Neural cell (in vitro differentiated cells): Measurements from ENCODE around the gene ANKDD1B. TPM values are rescaled to one million over a fixed set of nuclear protein-coding genes. Genes with fewer than 3 reads are reported as not detected.

ENCODE experiments used
- H2AFZ ChIP-seq: fragments of 200-600, 300-800 bp; sonication (generic), shearing (Covaris generic); 2 replicates; pipeline ENCODE4 v1.6.0; 2014; ENCODE audit warnings: low read depth, mild to moderate bottlenecking, antibody characterized with exemption, low read length, moderate library complexity
- H3F3A ChIP-seq: fragments of 200-600 bp; shearing (Covaris generic); 2 replicates; pipeline ENCODE4 v1.6.1; 2016; ENCODE audit warnings: mild to moderate bottlenecking, moderate library complexity, mixed read lengths, antibody characterized with exemption, low read length; ENCODE audit not compliant: insufficient read depth, poor library complexity, severe bottlenecking
- H3K27ac ChIP-seq: fragments of 200-600, 300-800 bp; sonication (generic), shearing (Covaris generic); 2 replicates; pipeline ENCODE4 v1.5.1; 2014; ENCODE audit warnings: mild to moderate bottlenecking, low read length, moderate library complexity
- H3K27me3 ChIP-seq: fragments of 300-800, 200-600 bp; sonication (generic), shearing (Covaris generic); 2 replicates; pipeline ENCODE4 v1.6.0; 2014; ENCODE audit warnings: mild to moderate bottlenecking, low read depth, low read length, moderate library complexity; ENCODE audit not compliant: insufficient read depth
- H3K36me3 ChIP-seq: fragments of 300-800, 200-600 bp; sonication (generic), shearing (Covaris generic); 2 replicates; pipeline ENCODE4 v1.5.1; 2014; ENCODE audit warnings: mild to moderate bottlenecking, antibody characterized with exemption, low read length, moderate library complexity; ENCODE audit not compliant: insufficient read depth
- H3K4me2 ChIP-seq: fragments of 300-800, 200-600 bp; sonication (generic), shearing (Covaris generic); 2 replicates; pipeline ENCODE4 v1.6.0; 2014; ENCODE audit warnings: mild to moderate bottlenecking, low read length
- H3K4me3 ChIP-seq: fragments of 300-800, 200-600 bp; sonication (generic), shearing (Covaris generic); 2 replicates; pipeline ENCODE4 v1.5.1; 2014; ENCODE audit warnings: mild to moderate bottlenecking, low read length, moderate library complexity
- H3K79me2 ChIP-seq: fragments of 200-600 bp; shearing (Covaris generic); replicated peaks from 2 replicates; pipeline ENCODE4 v1.6.0; 2014; ENCODE audit warnings: mild to moderate bottlenecking, low read length, moderate library complexity; ENCODE audit not compliant: insufficient read depth
- H3K9ac ChIP-seq: fragments of 300-800, 200-600 bp; sonication (generic), shearing (Covaris generic); 2 replicates; pipeline ENCODE4 v1.6.1; 2016; ENCODE audit warnings: mild to moderate bottlenecking, low read length, mixed read lengths
- H3K9me2 ChIP-seq: fragments of 200-600 bp; shearing (Covaris generic); 2 replicates; pipeline ENCODE4 v1.6.1; 2016; ENCODE audit warnings: mild to moderate bottlenecking, low read length, mixed read lengths; ENCODE audit not compliant: insufficient read depth
- H3K9me3 ChIP-seq: fragments of 200-600, 300-800 bp; sonication (generic), shearing (Covaris generic); 2 replicates; pipeline ENCODE4 v1.6.1; 2016; ENCODE audit warnings: mild to moderate bottlenecking, mixed run types, low read length, moderate library complexity, mixed read lengths
- H4K20me1 ChIP-seq: fragments of 200-600 bp; shearing (Covaris generic); 2 replicates; pipeline ENCODE4 v1.6.1; 2016; ENCODE audit warnings: mild to moderate bottlenecking, mixed run types; ENCODE audit not compliant: insufficient read depth
- EP300 ChIP-seq: fragments of 450-650 bp; conservative IDR thresholded peaks from 2 replicates; pipeline ENCODE4 v1.6.1; 2014; ENCODE audit warnings: antibody characterized with exemption, mild to moderate bottlenecking, moderate library complexity; ENCODE audit not compliant: poor library complexity, severe bottlenecking
- EZH2 ChIP-seq: fragments of 200-600, 300-800 bp; shearing (Covaris generic), sonication (generic); IDR thresholded peaks from 2 replicates; pipeline ENCODE4 v1.6.1; 2014; ENCODE audit warnings: antibody characterized with exemption, low read length, borderline replicate concordance, mild to moderate bottlenecking; ENCODE audit not compliant: insufficient read depth, poor library complexity, severe bottlenecking
- MXI1 ChIP-seq: fragments of 450-650 bp; conservative IDR thresholded peaks from 2 replicates; pipeline ENCODE4 v1.6.1; 2014; ENCODE audit warnings: antibody characterized with exemption, mild to moderate bottlenecking; ENCODE audit not compliant: poor library complexity, severe bottlenecking
- POLR2AphosphoS5 ChIP-seq: IDR thresholded peaks from 2 replicates; pipeline ENCODE4 v1.6.1; 2012
- RAD21 ChIP-seq: fragments of 450-650 bp; conservative IDR thresholded peaks from 2 replicates; pipeline ENCODE4 v1.6.1; 2014; ENCODE audit warnings: antibody characterized with exemption, mild to moderate bottlenecking, moderate library complexity
- SMC3 ChIP-seq: fragments of 450-650 bp; conservative IDR thresholded peaks from 2 replicates; pipeline ENCODE4 v1.6.1; 2014; ENCODE audit warnings: antibody characterized with exemption, mild to moderate bottlenecking, moderate library complexity; ENCODE audit not compliant: poor library complexity
- TAF1 ChIP-seq: IDR thresholded peaks from 2 replicates; pipeline ENCODE4 v1.6.1; 2012; ENCODE audit warnings: low read depth
- polyA plus RNA-seq: library from polyadenylated mRNA; depleted of rRNA; stranded (reverse); fragments of >200 nt; gene quantifications from 2 replicates; pipeline ENCODE4 v1.2.3, GENCODE V29; 2014
- TF ChIP-seq, protein P1 (sequence below): IDR thresholded peaks from 2 replicates; pipeline ENCODE4 v1.6.1; 2012; ENCODE audit warnings: borderline replicate concordance
- TF ChIP-seq, protein P2 (sequence below): fragments of 450-650 bp; IDR thresholded peaks from 2 replicates; pipeline ENCODE4 v1.5.1; 2014; ENCODE audit warnings: antibody characterized with exemption, mild to moderate bottlenecking, moderate library complexity; ENCODE audit not compliant: poor library complexity, severe bottlenecking

ANKDD1B gene
- polyA plus RNA-seq, 1 donor from 2014 or later = 0.37 TPM

DNA sequence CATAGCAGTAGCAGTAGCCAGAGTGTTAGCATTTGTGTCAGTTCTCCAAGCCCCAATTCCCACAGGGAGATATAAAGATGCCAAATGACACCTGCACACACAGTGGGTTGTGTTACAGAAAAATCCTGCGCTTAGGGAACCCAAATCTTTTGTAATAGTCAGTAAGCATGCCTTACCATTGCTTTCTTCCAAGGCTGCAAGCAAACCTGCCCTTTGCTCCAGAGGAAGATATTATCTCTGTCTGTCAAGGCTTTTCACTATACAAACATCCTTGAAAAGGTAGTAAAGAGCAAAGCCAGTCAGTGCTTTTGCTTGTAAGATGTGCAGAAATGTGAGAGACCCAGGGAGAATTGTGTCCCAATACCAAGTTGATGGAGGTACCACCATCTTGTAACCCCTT is 2.9 kb downstream of the ANKDD1B start:
- Histone ChIP-seq H3K4me2 (no peak overlapping the region), H3F3A (no peaks in the 10 kb centered on the region), H3K27ac (no peak overlapping the region), H3K36me3 (no peaks in the 10 kb centered on the region), H3K4me3 (no peak overlapping the region), H3K9ac (no peak overlapping the region), H3K9me3 (no peaks in the 10 kb centered on the region), H2AFZ (no peak overlapping the region), H3K79me2 (no peaks in the 10 kb centered on the region), H4K20me1 (no peaks in the 10 kb centered on the region), H3K9me2 (no peaks in the 10 kb centered on the region), H3K27me3 (peaks cover 11% of the 10 kb centered on the region)
- TF ChIP-seq EZH2 = no peak
- TF ChIP-seq, protein P1, sequence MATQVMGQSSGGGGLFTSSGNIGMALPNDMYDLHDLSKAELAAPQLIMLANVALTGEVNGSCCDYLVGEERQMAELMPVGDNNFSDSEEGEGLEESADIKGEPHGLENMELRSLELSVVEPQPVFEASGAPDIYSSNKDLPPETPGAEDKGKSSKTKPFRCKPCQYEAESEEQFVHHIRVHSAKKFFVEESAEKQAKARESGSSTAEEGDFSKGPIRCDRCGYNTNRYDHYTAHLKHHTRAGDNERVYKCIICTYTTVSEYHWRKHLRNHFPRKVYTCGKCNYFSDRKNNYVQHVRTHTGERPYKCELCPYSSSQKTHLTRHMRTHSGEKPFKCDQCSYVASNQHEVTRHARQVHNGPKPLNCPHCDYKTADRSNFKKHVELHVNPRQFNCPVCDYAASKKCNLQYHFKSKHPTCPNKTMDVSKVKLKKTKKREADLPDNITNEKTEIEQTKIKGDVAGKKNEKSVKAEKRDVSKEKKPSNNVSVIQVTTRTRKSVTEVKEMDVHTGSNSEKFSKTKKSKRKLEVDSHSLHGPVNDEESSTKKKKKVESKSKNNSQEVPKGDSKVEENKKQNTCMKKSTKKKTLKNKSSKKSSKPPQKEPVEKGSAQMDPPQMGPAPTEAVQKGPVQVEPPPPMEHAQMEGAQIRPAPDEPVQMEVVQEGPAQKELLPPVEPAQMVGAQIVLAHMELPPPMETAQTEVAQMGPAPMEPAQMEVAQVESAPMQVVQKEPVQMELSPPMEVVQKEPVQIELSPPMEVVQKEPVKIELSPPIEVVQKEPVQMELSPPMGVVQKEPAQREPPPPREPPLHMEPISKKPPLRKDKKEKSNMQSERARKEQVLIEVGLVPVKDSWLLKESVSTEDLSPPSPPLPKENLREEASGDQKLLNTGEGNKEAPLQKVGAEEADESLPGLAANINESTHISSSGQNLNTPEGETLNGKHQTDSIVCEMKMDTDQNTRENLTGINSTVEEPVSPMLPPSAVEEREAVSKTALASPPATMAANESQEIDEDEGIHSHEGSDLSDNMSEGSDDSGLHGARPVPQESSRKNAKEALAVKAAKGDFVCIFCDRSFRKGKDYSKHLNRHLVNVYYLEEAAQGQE = no peak
- TF ChIP-seq, protein P2, sequence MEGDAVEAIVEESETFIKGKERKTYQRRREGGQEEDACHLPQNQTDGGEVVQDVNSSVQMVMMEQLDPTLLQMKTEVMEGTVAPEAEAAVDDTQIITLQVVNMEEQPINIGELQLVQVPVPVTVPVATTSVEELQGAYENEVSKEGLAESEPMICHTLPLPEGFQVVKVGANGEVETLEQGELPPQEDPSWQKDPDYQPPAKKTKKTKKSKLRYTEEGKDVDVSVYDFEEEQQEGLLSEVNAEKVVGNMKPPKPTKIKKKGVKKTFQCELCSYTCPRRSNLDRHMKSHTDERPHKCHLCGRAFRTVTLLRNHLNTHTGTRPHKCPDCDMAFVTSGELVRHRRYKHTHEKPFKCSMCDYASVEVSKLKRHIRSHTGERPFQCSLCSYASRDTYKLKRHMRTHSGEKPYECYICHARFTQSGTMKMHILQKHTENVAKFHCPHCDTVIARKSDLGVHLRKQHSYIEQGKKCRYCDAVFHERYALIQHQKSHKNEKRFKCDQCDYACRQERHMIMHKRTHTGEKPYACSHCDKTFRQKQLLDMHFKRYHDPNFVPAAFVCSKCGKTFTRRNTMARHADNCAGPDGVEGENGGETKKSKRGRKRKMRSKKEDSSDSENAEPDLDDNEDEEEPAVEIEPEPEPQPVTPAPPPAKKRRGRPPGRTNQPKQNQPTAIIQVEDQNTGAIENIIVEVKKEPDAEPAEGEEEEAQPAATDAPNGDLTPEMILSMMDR = no peak
- no peak for TF ChIP-seq MXI1

DNA sequence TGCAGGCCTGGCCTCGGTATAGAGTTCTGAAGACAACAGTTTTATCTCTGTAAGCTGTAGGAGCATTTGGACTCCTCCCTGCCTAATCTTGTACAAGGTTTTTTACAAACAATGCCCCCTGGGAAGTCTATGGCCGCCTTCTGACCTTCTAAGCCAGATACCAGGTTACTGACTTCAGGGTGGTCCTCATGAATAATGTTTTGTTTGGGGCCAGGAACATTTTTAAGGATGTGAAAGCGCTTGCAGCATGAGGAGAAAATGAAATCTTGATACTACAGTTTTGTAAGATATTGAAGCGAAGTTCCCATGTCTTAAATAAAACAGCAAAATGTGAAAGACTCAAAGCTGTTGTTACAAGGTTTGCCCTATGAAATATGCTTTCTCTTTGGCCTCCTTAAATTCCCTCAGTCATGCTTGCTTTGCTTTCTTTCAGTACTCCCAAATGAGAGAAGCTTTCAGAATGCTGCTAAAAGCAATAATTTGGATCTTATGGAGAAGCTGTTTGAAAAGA is 5.2 kb downstream of the ANKDD1B start:
- TF ChIP-seq TAF1 (no peak), MXI1 (no peak), EP300 (no peak), EZH2 (no peak), SMC3 (no peak), RAD21 (no peak), POLR2AphosphoS5 (no peak)
- TF ChIP-seq, protein P1 = no peak
- TF ChIP-seq, protein P2 = no peak
- Histone ChIP-seq H3K4me3 (no peak overlapping the region), H2AFZ (no peak overlapping the region), H3K4me2 (no peak overlapping the region), H3K27ac (no peak overlapping the region), H3K79me2 (no peaks in the 10 kb centered on the region), H3F3A (no peaks in the 10 kb centered on the region), H4K20me1 (no peaks in the 10 kb centered on the region), H3K27me3 (peaks cover 5% of the 10 kb centered on the region), H3K9me2 (no peaks in the 10 kb centered on the region), H3K9ac (no peak overlapping the region), H3K36me3 (no peaks in the 10 kb centered on the region), H3K9me3 (no peaks in the 10 kb centered on the region)
